Measurements from ENCODE around the gene ARL4A.
"Not testable (repeated sequence)": the region's sequence is repeated elsewhere in the genome, so short reads cannot be mapped to it uniquely, and the experiment has no call there.

The ARL4A gene

DNA sequence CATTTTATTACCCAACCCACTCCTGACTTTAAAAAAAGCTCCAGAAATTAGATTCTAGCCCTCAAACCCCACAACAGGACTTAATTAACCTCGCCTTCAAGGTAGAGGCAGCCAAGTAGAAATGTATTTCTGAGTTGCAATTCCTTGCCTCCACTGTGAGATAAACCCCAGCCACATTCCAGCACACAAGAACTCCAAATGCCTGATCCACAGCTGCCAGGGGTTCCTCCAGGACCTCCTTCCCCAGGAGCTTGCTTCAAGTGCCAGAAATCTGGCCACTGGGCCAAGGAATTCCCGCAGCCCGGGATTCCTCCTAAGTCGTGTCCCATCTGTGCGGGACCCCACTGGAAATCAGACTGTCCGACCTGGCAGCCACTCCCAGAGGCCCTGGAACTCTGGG, 25.9 kb upstream of the ARL4A start:
- DNase-seq (ENCODE audit: extremely low spot score), result no peak
- TF ChIP-seq, protein P1, sequence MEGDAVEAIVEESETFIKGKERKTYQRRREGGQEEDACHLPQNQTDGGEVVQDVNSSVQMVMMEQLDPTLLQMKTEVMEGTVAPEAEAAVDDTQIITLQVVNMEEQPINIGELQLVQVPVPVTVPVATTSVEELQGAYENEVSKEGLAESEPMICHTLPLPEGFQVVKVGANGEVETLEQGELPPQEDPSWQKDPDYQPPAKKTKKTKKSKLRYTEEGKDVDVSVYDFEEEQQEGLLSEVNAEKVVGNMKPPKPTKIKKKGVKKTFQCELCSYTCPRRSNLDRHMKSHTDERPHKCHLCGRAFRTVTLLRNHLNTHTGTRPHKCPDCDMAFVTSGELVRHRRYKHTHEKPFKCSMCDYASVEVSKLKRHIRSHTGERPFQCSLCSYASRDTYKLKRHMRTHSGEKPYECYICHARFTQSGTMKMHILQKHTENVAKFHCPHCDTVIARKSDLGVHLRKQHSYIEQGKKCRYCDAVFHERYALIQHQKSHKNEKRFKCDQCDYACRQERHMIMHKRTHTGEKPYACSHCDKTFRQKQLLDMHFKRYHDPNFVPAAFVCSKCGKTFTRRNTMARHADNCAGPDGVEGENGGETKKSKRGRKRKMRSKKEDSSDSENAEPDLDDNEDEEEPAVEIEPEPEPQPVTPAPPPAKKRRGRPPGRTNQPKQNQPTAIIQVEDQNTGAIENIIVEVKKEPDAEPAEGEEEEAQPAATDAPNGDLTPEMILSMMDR (IDR thresholded peaks at IDR 0.05; ENCODE audit: control extremely low read depth, extremely low read depth, low read depth, missing control alignments), result no peak
- ChIA-PET CTCF (no interaction called here), POLR2A (no interaction called here)

- POLR2A ChIA-PET, result no interaction called here
- CTCF ChIA-PET, result interaction anchor here (1.1 to 5.5 kb wide), 3 partner anchors 17 to 45 kb away, joined by 3 to 18 read pairs (median 4); partner anchors contain the start of gene ARL4A
- TF ChIP-seq, protein P1 (IDR thresholded peaks at IDR 0.05; ENCODE audit: control extremely low read depth, extremely low read depth, low read depth, missing control alignments), result no peak
- no peak for DNase-seq (ENCODE audit: extremely low spot score)
These were observed 17.3 kb upstream of the ARL4A start for GRCh38 chr7:12670000-12670729.

DNA sequence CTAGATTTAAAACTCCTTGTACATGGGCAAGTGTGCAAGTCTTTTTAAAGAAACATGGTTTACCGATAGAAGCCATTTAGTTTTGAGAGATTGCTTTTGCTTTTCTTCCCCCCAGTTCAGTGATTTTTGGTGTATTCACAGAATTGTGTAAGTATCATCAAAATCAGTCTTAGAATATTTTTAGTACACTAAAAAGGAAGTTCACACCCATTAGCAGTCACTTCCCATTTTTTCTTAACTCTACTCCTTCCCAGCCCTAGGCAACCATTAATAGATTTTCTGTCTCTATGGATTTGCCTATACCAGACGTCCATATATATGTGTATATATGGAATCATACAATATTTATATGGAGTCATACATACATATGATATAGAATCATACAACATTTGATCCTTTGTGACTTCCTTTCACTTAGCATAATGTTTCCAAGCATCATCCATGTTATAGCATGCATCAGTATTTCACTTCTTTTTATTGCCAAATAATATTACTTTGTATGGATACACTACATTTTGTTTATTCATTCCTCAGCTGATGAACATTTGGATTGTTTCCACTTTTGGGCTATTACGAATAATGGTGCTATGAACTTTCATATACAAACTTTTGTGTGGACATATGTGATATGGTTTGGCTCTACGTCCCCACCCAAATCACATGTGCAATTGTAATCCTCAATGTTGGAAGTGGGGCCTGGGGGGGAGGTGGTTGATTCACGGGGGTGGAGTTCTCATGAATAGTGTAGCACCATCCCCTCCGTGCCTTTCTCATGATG, 16.5 kb upstream of the ARL4A start:
- CTCF ChIA-PET, result interaction anchor here (1.1 to 5.5 kb wide), 2 partner anchors 16 to 45 kb away, joined by 3 to 18 read pairs; partner anchors contain the start of gene ARL4A
- no peak for DNase-seq (ENCODE audit: extremely low spot score)

DNA sequence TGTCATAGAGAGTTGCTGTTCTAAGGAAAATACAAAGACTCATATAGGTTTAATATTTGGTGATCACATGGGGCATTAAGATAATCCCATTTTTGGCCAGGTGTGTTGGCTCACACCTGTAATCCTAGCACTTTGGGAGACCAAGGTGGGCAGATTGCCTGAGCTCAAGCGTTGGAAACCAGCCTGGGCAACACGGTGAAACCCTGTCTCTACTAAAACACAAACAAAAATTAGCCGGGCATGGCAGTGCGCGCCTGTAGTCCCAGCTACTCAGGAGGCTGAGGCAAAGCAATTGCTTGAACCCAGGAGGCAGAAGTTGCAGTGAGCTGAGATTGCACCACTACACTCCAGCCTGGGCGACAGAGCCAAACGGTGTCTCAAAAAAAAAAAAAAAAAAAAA, 14.0 kb upstream of the ARL4A start:
- CTCF ChIA-PET; POLR2A ChIA-PET; DNase-seq (ENCODE audit: extremely low spot score): not testable (repeated sequence)

More for the DNA sequence above, 16.5 kb upstream of the ARL4A start:
- POLR2A ChIA-PET, result no interaction called here
- TF ChIP-seq, protein P1 (IDR thresholded peaks at IDR 0.05; ENCODE audit: control extremely low read depth, extremely low read depth, low read depth, missing control alignments), result no peak

DNA sequence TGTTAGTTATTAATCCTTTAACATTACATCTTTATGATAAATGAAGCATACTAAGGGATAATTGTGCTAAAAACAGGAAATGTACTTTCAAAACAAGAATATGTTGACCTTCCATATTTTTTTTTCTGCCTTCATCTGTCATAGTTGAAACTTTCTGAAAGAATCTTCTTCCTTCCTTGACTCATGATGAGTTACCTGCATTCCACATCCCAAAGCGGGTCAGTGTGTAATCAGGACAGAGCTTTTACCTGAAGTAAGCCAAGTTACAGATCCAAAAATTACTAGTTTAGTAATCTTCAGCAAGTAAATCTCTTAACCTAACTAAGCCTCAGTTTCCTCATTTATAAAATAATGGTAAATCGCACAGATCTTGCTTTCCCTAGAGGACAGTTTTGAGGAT, 13.4 kb upstream of the ARL4A start:
- POLR2A ChIA-PET, result no interaction called here
- TF ChIP-seq, protein P1 (IDR thresholded peaks at IDR 0.05; ENCODE audit: control extremely low read depth, extremely low read depth, low read depth, missing control alignments), result no peak

GRCh38 chr7:12674861-12675260, 12.6 kb upstream of the ARL4A start:
- CTCF ChIA-PET, result interaction anchor here (1.2 to 2.0 kb wide), 6 partner anchors 12 to 241 kb away, joined by 3 to 6 read pairs (median 4); no protein-coding TSS in a partner anchor
- POLR2A ChIA-PET, result no interaction called here
- TF ChIP-seq, protein P1 (IDR thresholded peaks at IDR 0.05; ENCODE audit: control extremely low read depth, extremely low read depth, low read depth, missing control alignments), result no peak
- peak; percentile 39 for DNase-seq (ENCODE audit: extremely low spot score)

More for the DNA sequence above, 13.4 kb upstream of the ARL4A start:
- DNase-seq (ENCODE audit: extremely low spot score), result no peak
- CTCF ChIA-PET, result interaction anchor here (1.3 kb wide), 1 partner anchor 240 kb away, joined by 3 read pairs; no protein-coding TSS in a partner anchor

All from GM10248 (cell line).